Measurements from ENCODE around the gene COPS4.
"Not testable (repeated sequence)": the region's sequence is repeated elsewhere in the genome, so short reads cannot be mapped to it uniquely, and the experiment has no call there.

Gene COPS4

GRCh38 chr4:83083925-83084475 lies 49.0 kb downstream of the COPS4 start:
- DNase-seq (ENCODE audit: low spot score) = no peak

GRCh38 chr4:83084956-83085355 lies 50.0 kb downstream of the COPS4 start:
- not testable (repeated sequence) for DNase-seq (ENCODE audit: low spot score)

- DNase-seq (ENCODE audit: low spot score) = no peak
Measured at GRCh38 chr4:83089410-83090157, 54.6 kb downstream of the COPS4 start.

GRCh38 chr4:83093060-83093640 lies 58.2 kb downstream of the COPS4 start:
- DNase-seq (ENCODE audit: low spot score) = no peak

- no peak for DNase-seq (ENCODE audit: low spot score)
Measured at GRCh38 chr4:83096397-83096796, 61.4 kb downstream of the COPS4 start.

GRCh38 chr4:83104991-83105390 lies 70.0 kb downstream of the COPS4 start:
- DNase-seq (ENCODE audit: low spot score) = no peak

- DNase-seq (ENCODE audit: low spot score) = no peak
Measured at GRCh38 chr4:83107631-83108030, 72.6 kb downstream of the COPS4 start.

- no peak for DNase-seq (ENCODE audit: low spot score)
Measured at GRCh38 chr4:83108101-83108861, 73.3 kb downstream of the COPS4 start.

GRCh38 chr4:83109480-83110222 lies 74.7 kb downstream of the COPS4 start:
- no peak for DNase-seq (ENCODE audit: low spot score)

GRCh38 chr4:83110223-83110945 lies 75.4 kb downstream of the COPS4 start:
- peak; percentile 29 for DNase-seq (ENCODE audit: low spot score)

- DNase-seq (ENCODE audit: low spot score) = no peak
Measured at GRCh38 chr4:83110970-83111750, 76.2 kb downstream of the COPS4 start.

- DNase-seq (ENCODE audit: low spot score) = not testable (repeated sequence)
Measured at GRCh38 chr4:83111751-83112141, 76.8 kb downstream of the COPS4 start.

GRCh38 chr4:83112231-83112630 lies 77.2 kb downstream of the COPS4 start:
- no peak for DNase-seq (ENCODE audit: low spot score)

- DNase-seq (ENCODE audit: low spot score) = no peak
Measured at GRCh38 chr4:83112678-83113428, 77.9 kb downstream of the COPS4 start.

- DNase-seq (ENCODE audit: low spot score) = no peak
Measured at GRCh38 chr4:83113429-83113786, 78.4 kb downstream of the COPS4 start.

- DNase-seq (ENCODE audit: low spot score) = no peak
Measured at GRCh38 chr4:83114576-83114975, 79.6 kb downstream of the COPS4 start, which contains the start of gene PLAC8. TSS of gene PLAC8 (minus strand) at chr4:83114729. CDS start at chr4:83107921, 6,808 bp downstream.

GRCh38 chr4:83115000-83115399 lies 80.0 kb downstream of the COPS4 start:
- no peak for DNase-seq (ENCODE audit: low spot score)

- DNase-seq (ENCODE audit: low spot score) = no peak
Measured at GRCh38 chr4:83115656-83116285, 80.8 kb downstream of the COPS4 start.

GRCh38 chr4:83118869-83119268 lies 83.9 kb downstream of the COPS4 start:
- DNase-seq (ENCODE audit: low spot score) = no peak
